ENCODE data around the gene CTIF.

CTIF gene

DNA sequence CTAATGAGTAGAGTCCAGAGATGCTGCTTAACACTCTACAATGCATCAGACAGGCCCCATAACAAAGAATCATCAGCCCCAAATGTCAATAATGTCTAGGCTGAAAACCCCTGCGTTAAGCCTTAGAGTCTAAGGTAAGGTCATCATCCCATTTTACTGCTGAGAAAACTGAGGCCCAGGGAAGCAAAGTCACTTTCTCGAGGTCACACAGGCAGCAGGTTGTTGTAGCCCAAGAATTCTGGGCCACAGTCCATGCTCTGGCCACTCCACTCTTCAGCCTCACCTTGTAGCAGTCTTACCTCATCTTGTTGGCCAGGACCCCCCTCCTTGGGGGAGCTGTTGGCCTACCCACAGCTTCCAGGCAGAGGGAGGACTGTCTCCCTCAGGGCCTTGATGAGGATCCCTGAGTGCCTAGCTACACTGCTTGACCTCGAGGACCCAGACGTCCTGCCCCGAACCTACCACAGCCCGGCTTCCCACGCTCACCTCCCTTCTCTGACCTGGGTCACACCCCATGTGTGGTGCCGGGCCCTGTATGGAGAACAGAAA is 357.6 kb downstream of the CTIF start:
- no peak for DNase-seq

- no peak for DNase-seq
Measured at GRCh38 chr18:48896875-48897511, 358.2 kb downstream of the CTIF start.

- DNase-seq: no peak
Measured at GRCh38 chr18:48897531-48897930, 358.7 kb downstream of the CTIF start.

- DNase-seq: no peak
Measured at GRCh38 chr18:48898521-48898920, 359.7 kb downstream of the CTIF start.

DNA sequence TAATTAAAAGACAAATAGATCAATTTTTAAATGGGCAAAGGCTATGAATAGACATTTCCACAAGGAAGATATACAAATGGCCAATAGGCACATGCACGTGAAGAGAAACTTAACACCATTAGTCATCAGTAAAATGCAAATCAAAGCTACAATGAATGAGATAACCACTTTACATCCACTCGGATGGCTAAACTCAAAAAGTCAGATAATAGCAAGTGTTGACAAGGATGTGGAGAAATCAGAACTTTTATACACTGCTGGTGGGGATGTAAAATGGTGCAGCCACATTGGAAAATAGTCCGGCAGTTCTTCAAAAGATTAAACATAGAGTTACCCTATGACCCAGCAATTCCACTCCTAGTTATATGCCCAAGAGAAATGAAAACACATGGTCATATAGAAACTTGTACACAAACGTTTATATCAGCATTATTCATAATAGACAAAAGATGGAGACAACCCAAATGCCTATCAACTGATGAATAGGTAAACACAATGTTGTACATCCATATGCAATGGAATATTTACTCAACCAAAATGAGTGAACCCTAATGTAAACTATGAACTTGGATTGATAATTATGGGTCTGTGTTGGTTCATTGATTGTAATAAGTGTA is 360.8 kb downstream of the CTIF start:
- DNase-seq: no peak

GRCh38 chr18:48900469-48900868 is 361.6 kb downstream of the CTIF start:
- DNase-seq: no peak

DNA sequence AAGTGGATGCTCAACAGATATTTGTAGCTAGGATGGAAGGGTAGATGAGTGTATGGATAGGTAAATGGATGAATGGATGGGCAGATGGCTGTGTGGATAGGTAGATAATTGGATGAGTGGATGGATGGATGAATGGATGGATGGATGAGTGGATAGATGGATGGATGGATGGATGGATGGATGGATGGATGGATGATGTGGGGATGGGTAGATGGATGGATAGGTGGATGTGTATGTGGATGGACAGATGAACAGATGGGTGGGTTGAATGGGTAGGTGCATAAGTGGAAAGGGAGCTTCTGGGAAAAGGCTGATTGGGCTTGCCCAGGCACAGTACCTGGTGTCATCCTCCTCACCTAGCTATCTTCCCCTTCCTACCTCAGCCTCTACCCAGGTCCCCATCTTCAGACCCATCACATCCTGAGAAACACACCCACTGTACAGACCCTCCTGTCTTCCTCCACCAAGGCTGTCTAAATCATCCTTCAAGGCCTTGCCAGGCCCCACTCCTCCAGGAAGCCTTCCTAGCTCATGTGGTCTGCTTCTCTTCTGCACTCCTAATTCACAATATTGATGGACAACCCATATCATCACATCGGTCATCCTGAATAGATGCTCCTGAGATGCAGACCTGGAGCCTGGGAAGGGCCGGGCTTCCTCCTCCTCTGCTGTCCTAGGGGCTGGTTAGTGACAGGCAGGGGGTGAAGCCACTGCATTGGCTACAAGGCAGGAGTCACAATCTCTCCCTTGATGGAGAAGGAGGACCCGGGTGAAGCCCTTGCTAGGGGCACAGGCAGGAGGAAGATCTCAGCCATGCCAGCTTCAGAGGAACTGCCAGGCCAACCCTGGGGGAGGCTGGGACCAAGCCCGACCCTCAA is 362.6 kb downstream of the CTIF start:
- no peak for DNase-seq

- DNase-seq: peak; percentile 26
Measured at GRCh38 chr18:48902023-48902855, 363.4 kb downstream of the CTIF start.

DNA sequence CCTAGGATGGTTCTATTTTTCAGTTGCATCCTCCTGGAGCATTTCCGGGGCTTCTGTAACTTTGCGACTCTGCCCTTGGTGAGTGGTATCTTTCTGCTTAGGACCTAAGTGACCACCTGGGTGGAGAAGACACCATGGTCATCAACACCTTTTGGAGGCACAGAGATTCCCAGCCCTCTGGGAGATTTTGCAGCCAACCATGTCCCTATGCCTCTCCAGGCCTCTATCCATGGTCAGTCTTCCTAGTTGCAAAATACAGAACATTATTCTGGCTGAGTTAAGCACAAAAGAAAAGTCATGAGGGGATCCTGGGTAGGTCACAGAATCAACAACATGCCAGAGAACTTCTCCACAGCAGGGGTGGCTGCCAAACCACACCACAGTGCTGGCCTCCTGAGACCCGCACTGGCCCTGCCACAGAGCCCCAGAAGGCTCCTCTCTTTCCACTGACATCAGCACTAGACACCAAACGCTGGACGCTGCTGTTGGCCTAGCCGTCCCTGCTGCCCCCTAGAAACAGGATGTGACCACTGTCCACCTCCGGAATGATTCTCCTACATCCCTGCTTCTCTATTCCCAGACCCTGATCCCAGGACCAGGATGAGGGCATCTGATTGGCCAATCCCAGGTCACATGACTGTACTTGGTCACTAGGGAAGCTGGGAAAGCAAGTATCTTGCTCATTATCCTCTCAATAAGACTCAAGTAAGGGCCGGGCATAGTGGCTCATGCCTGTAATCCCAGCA is 364.2 kb downstream of the CTIF start:
- no peak for DNase-seq

DNA sequence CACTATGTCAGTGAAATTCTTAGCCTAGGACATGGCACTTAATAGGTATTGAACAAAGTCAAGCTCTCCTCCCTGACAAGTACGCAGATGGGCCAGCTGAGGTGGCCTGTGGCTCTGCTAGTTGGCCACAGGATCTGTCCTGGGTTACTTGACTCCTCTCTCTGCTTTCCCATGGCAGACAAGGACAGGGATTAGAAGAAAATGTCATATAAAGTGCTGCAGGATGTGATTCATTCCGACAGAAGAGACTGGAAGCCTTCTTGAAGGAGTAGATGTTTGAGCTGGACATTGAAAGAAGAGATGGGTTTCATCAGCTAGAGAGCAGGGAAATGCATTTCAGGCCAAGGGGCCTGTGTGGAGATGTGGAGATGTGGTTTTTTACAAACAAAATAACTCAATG is 365.3 kb downstream of the CTIF start:
- DNase-seq: no peak

- no peak for DNase-seq
Measured at GRCh38 chr18:48904847-48905394, 366.1 kb downstream of the CTIF start.

DNA sequence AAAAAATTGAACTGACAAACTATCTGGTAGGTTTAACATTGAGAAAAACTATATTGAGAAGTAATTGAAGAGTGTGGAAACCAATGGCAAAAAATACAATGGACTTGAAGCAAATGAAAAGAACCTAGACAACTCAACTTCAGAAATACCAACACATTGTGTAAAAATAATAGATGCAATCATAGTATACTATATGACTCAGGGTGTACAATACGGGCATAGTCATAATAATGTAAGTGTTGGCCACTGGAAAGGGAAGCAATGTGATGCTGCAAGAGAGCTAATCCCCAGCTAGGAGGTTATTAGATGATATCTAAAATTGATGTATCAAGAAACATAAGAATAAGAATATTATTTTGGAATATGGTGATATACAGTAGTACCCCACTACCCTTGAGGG is 366.7 kb downstream of the CTIF start:
- DNase-seq: no peak

- DNase-seq: no peak
Measured at GRCh38 chr18:48908916-48909315, 370.1 kb downstream of the CTIF start.

- DNase-seq: no peak
Measured at GRCh38 chr18:48909721-48910120, 370.9 kb downstream of the CTIF start.

- no peak for DNase-seq
Measured at GRCh38 chr18:48910972-48911545, 372.2 kb downstream of the CTIF start.
